Esophagus squamous epithelium (tissue), 5 donors: ENCODE data around the gene RPL13A. TPM values are rescaled to one million over a fixed set of nuclear protein-coding genes. Genes with fewer than 3 reads are reported as not detected.

Experiments
- DNase-seq: peaks from one replicate; lab custom pipeline; 2025; lab: John Stamatoyannopoulos, UW
- H3K27ac ChIP-seq, 4 donors: fragments of 200-600 bp; sonication (generic); one replicate each; pipeline ENCODE4 v1.5.1; 2016 to 2019; ENCODE audit warnings: mild to moderate bottlenecking in 1 of 4
- H3K27me3 ChIP-seq, 4 donors: fragments of 200-600 bp; sonication (generic); 1 replicate in 3 of 4; 2 replicates in 1 of 4; pipeline versions ENCODE4 v1.5.1 to v1.6.0; 2017 to 2021; ENCODE audit warnings: antibody characterized with exemption in 1 of 4
- H3K36me3 ChIP-seq, 3 donors: fragments of 200-600 bp; sonication (generic); one replicate each; pipeline ENCODE4 v1.5.1; 2016 to 2019
- H3K4me1 ChIP-seq, 3 donors: fragments of 200-600 bp; sonication (generic); one replicate each; pipeline ENCODE4 v1.5.1; 2017 to 2019
- H3K4me3 ChIP-seq, 4 donors: fragments of 200-600 bp; sonication (generic); 1 replicate in 3 of 4; 2 replicates in 1 of 4; pipeline ENCODE4 v1.5.1; 2016 to 2019; ENCODE audit warnings: mild to moderate bottlenecking in 2 of 4, moderate library complexity in 1 of 4
- H3K9me3 ChIP-seq, 3 donors: fragments of 200-600 bp; sonication (generic); one replicate each; pipeline ENCODE4 v1.5.1; 2016 to 2019
- POLR2A ChIP-seq, 4 donors: fragments of 450-650 bp; IDR thresholded peaks; one replicate each; pipeline ENCODE4 v1.6.1; 2017; ENCODE audit warnings: antibody characterized with exemption in 4 of 4, mild to moderate bottlenecking in 4 of 4, moderate library complexity in 3 of 4
- WGBS, 2 donors: methylation state at CpG; one replicate each; pipeline ENCODE4 v1.1.5; 2018; 5-methylcytosine and 5-hydroxymethylcytosine counted together
- intact Hi-C: fragments of 100-400 bp; cut with DNase I; formaldehyde crosslinking; loops from one replicate; pipeline ENCODE4 v1.15.0; 2022
- total RNA-seq, 4 donors: library from RNA; depleted of rRNA; stranded (reverse); fragments of >200 nt; gene quantifications; one replicate each; pipeline ENCODE4 v1.1.0, GENCODE V29; 2016
- TF ChIP-seq, protein P1 (sequence below), 6 experiments: fragments of 450-650 bp in 4 of 6; fragments of 200-600 bp in 2 of 6; sonication (generic) in 2 of 6; IDR thresholded peaks; one replicate each; pipeline ENCODE4 v1.5.1; 2016 to 2019; ENCODE audit warnings: antibody characterized with exemption in 6 of 6, mild to moderate bottlenecking in 4 of 6, moderate library complexity in 4 of 6
- donor health status: DM: yes; HTN: yes; CAD: no.

Gene RPL13A
- total RNA-seq, 4 donors from 2014 or later = 1,642 to 4,119 (median 2,165) TPM

DNA sequence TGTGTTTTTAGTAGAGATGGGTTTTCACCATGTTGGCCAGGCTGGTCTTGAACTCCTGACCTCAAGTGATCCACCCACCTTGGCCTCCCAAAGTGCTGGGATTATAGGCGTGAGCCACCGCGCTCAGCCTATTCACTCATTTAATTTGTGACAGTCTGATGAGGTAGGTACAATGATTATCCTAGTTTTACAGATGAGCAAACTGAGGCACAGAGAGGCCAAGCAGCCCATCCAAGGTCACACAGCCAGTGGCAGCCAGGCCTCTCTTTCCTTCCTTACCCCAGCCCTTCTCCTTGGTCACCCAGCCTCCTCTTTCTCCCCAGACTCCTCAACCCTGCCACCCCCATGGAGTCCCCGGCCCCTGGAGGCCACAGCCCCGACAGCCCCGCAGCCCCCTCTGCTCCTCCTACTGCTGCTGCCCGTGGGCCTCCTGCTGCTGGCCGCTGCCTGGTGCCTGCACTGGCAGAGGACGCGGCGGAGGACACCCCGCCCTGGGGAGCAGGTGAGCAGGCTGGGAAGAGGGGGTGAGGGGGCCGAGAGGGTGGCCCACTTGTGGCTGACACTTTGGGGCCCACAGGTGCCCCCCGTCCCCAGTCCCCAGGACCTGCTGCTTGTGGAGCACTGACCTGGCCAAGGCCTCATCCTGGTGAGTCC lies 7.3 kb upstream of the RPL13A start:
- peaks cover 0 to 16% (median 0%) of the 10 kb centered on the region in 3 donors for H3K36me3 ChIP-seq
- H3K4me3 ChIP-seq = no peak overlapping the region
- WGBS, 2 donors = 95 to 96% methylated on average over 4 to 6 of the region's 14 CpGs
- intact Hi-C loops = no loop called here
- no peak for DNase-seq
- H3K27ac ChIP-seq = no peak overlapping the region
- peaks cover 0 to 20% (median 2%) of the 10 kb centered on the region in 3 donors for H3K4me1 ChIP-seq
- no peaks in the 10 kb centered on the region for H3K27me3 ChIP-seq
- no peaks in the 10 kb centered on the region for H3K9me3 ChIP-seq
- TF ChIP-seq, protein P1, sequence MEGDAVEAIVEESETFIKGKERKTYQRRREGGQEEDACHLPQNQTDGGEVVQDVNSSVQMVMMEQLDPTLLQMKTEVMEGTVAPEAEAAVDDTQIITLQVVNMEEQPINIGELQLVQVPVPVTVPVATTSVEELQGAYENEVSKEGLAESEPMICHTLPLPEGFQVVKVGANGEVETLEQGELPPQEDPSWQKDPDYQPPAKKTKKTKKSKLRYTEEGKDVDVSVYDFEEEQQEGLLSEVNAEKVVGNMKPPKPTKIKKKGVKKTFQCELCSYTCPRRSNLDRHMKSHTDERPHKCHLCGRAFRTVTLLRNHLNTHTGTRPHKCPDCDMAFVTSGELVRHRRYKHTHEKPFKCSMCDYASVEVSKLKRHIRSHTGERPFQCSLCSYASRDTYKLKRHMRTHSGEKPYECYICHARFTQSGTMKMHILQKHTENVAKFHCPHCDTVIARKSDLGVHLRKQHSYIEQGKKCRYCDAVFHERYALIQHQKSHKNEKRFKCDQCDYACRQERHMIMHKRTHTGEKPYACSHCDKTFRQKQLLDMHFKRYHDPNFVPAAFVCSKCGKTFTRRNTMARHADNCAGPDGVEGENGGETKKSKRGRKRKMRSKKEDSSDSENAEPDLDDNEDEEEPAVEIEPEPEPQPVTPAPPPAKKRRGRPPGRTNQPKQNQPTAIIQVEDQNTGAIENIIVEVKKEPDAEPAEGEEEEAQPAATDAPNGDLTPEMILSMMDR (IDR thresholded peaks at IDR 0.05) = no peak
- TF ChIP-seq POLR2A (IDR thresholded peaks at IDR 0.05) = no peak

GRCh38 chr19:49481020-49481683 lies 6.3 kb upstream of the RPL13A start:
- peaks cover 0 to 9% (median 0%) of the 10 kb centered on the region in 3 donors for H3K4me1 ChIP-seq
- no peak for TF ChIP-seq POLR2A (IDR thresholded peaks at IDR 0.05)
- TF ChIP-seq, protein P1 (IDR thresholded peaks at IDR 0.05) = no peak
- H3K27me3 ChIP-seq = no peaks in the 10 kb centered on the region
- H3K9me3 ChIP-seq = no peaks in the 10 kb centered on the region
- no peak overlapping the region for H3K27ac ChIP-seq
- WGBS, 2 donors = 85 to 87% methylated on average over 7 of the region's 7 CpGs
- no peak overlapping the region for H3K4me3 ChIP-seq
- DNase-seq = no peak
- intact Hi-C loops = no loop called here
- peaks cover 0 to 16% (median 0%) of the 10 kb centered on the region in 3 donors for H3K36me3 ChIP-seq

GRCh38 chr19:49486232-49486631 lies 1.2 kb upstream of the RPL13A start:
- H3K27me3 ChIP-seq = no peaks in the 10 kb centered on the region
- no peaks in the 10 kb centered on the region for H3K9me3 ChIP-seq
- H3K27ac ChIP-seq = no peak overlapping the region
- 83% methylated on average over 1 of the region's 7 CpGs; no CpG with 5 or more reads in 1 of the 2 donors for WGBS, 2 donors
- peaks cover 15 to 43% (median 18%) of the 10 kb centered on the region in 3 donors for H3K36me3 ChIP-seq
- H3K4me1 ChIP-seq = peaks cover 8 to 35% (median 27%) of the 10 kb centered on the region in 3 donors
- H3K4me3 ChIP-seq = no peak overlapping the region
- TF ChIP-seq, protein P1 (IDR thresholded peaks at IDR 0.05) = no peak
- TF ChIP-seq POLR2A (IDR thresholded peaks at IDR 0.05) = no peak
- DNase-seq = no peak
- intact Hi-C loops = no loop called here

DNA sequence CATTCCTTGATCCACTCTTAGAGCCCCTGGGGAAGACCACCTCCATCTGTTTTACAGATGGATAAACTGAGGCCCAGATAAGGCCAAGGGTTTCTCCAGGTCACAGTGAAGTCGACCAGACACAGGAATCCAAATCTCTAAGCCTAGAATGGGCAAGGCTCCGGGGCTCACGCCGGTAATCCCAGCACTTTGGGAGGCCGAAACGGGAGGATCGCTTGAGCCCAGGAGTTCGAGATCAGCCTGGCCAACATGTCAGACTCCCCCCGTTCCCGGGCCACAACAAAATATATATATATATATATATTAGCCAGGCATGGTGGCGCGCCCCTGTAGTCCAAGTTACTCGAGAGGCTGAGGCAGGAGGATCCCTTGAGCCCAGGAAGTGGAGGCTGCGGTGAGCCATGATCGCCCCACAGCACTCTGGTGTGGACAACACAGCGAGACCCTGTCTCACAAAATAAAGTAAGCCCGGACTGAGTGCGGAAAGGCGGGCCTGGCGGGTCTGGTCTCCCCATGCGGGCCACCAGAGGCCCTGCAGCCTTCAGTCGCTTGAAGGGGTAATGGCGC lies 615 bp upstream of the RPL13A start:
- intact Hi-C loops = no loop called here
- peak overlapping the region in 3 of 4 donors; percentile 83 to 99 (median 90) for H3K4me3 ChIP-seq

More for the DNA sequence above, 615 bp upstream of the RPL13A start:
- peak overlapping the region; percentile 72 to 96 (median 87) for H3K27ac ChIP-seq
- 74 to 94% methylated on average over 9 to 16 of the region's 23 CpGs for whole genome bisulfite sequencing, 2 donors
- no peak for TF ChIP-seq POLR2A (IDR thresholded peaks at IDR 0.05)
- TF ChIP-seq, protein P1 (IDR thresholded peaks at IDR 0.05) = peak in 1 of 6 experiments; percentile 14
- peaks cover 16 to 49% (median 24%) of the 10 kb centered on the region in 3 donors for H3K36me3 ChIP-seq
- DNase-seq = no peak
- H3K27me3 ChIP-seq = no peaks in the 10 kb centered on the region
- H3K4me1 ChIP-seq = peaks cover 8 to 39% (median 27%) of the 10 kb centered on the region in 3 donors
- H3K9me3 ChIP-seq = no peaks in the 10 kb centered on the region
